ENCODE measurements around the gene NDUFB10.

NDUFB10 gene

DNA sequence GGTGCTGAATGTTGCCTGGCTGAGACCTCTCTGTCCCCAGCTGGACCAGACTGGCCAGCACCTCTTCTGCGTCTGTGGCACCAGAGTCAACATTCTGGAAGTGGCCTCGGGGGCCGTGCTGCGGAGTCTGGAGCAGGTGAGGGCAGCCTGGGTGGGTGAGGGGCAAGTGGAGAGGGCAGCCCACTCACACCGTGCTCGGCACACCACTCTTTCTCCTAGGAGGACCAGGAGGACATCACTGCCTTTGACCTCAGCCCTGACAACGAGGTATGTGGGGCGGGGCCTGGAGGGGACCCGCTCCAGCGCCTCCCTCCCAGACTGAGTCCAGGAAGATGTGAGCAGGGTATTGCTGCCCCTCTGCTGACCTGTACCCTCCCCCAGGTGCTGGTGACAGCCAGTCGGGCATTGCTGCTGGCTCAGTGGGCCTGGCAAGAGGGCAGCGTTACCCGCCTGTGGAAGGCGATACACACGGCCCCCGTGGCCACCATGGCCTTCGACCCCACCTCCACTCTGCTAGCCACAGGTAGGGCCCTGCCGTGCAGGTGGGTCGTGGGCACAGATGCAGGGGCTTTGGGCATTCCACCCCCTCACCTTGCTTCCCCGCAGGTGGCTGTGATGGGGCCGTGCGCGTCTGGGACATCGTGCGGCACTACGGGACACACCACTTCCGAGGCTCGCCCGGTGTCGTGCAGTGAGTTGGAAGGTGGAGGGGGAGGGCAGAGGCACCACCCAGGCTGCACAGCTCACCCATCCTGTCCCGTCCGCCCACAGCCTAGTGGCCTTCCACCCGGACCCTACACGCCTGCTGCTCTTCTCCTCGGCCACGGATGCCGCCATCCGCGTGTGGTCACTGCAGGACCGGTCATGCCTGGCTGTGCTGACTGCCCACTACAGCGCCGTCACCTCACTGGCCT lies 15.1 kb downstream of the NDUFB10 start:
- TF ChIP-seq CTCF (conservative IDR thresholded peaks at IDR 0.05) = no peak
- H3K27ac ChIP-seq = no peak overlapping the region

- no peak for TF ChIP-seq CTCF (conservative IDR thresholded peaks at IDR 0.05)
- no peak overlapping the region for H3K27ac ChIP-seq
Measured at GRCh38 chr16:1975432-1976215, 16.3 kb downstream of the NDUFB10 start.

GRCh38 chr16:1976216-1976520 lies 16.8 kb downstream of the NDUFB10 start:
- no peak for TF ChIP-seq CTCF (conservative IDR thresholded peaks at IDR 0.05)
- no peak overlapping the region for H3K27ac ChIP-seq

- H3K27ac ChIP-seq = no peak overlapping the region
- no peak for TF ChIP-seq CTCF (conservative IDR thresholded peaks at IDR 0.05)
Measured at GRCh38 chr16:1976951-1977874, 17.9 kb downstream of the NDUFB10 start.

DNA sequence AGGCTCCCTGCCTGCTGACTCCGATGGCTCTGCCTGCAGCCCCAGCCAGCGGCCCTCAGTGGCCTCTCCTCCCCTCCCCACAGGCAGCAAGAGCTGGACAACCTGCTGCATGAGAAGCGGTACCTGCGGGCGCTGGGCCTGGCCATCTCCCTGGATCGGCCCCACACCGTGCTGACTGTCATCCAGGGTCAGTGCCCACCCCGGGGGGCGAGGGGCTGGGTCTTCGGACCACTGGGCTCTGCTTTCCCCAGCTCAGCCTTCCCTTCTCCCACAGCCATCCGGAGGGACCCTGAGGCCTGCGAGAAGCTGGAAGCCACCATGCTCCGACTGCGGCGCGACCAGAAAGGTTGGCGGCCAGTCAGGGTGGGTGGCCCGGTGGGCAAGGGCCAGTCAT lies 18.5 kb downstream of the NDUFB10 start:
- TF ChIP-seq CTCF (conservative IDR thresholded peaks at IDR 0.05) = no peak
- H3K27ac ChIP-seq = no peak overlapping the region

DNA sequence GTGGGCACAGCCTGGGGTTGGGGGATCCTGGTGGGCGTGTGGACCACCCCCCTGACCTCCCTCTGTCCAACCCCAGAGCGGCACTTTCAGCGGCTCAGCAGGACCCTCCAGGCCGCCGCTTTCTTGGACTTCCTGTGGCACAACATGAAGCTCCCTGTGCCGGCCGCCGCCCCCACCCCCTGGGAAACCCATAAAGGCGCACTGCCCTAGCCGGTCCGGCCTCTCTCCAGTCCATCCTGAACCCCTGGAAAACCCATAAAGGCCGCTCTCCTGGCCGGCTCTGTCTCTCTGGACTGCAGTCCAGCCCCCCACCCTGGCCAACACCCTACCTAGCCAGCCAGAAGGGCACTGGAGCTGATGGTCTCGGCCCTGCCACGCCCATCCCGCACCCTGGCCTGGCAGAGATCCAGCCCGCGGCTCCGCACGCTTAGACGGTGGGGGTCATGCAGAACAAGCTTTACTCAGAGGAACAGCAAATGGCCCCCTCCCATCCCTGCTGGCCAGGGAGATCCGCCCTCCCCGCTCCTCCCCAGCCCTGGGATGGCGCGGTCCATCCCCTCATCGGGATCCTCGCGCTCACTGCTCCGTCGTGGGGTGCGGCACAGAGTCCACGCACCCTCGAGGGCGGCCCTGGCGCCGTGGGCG lies 19.3 kb downstream of the NDUFB10 start:
- H3K27ac ChIP-seq = no peak overlapping the region
- TF ChIP-seq CTCF (conservative IDR thresholded peaks at IDR 0.05) = no peak

Data from VCaP (cell line).